Stimulated activated CD8-positive, alpha-beta memory T cell treated with anti-CD3 and anti-CD28 coated beads, Interleukin-15, amount 100 ng/mL, for 1 hour (primary cell): ENCODE measurements around the gene GOLIM4.

ENCODE experiments used
- DNase-seq: peaks from one replicate; pipeline ENCODE4 v3.0.0-alpha.2; 2020; ENCODE audit warnings: low read depth

The GOLIM4 gene

DNA sequence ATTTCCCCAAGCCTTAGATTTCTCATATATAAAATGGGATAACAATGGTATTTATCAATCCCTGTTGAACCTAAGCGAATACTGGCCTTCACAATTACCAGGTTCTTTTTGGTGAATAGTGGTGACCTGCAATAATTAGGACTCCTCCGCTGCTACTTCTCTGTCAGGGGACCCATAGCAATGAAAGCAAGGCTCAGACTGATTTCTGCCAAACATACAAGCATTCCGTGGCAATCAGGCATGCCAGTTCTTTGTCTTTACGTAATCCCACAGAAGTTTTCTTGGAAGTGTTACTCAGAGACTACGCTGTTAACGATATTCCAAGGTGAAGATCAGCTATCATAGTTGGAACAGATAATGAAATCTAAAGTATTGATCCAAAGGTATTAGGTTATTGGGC is 105.7 kb downstream of the GOLIM4 start:
- DNase-seq, result no peak

DNA sequence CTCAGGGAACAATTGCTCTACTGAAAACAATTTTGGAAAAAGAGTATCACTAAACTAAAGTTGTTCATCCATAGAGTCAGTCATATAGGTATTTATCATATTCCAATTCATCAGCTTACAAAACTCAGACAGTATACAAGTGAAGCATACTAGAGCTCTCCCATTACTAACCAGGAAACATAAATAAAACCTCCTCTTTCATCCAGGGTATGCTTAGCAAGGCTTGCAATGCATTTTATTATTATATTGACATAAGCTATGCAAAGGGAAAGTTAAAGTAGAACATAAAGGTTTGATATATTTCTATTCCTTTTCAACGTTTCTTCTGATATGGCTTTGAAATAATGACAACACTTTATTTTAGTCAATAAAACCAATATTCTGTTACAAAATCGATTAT is 106.7 kb downstream of the GOLIM4 start:
- DNase-seq, result no peak

DNA sequence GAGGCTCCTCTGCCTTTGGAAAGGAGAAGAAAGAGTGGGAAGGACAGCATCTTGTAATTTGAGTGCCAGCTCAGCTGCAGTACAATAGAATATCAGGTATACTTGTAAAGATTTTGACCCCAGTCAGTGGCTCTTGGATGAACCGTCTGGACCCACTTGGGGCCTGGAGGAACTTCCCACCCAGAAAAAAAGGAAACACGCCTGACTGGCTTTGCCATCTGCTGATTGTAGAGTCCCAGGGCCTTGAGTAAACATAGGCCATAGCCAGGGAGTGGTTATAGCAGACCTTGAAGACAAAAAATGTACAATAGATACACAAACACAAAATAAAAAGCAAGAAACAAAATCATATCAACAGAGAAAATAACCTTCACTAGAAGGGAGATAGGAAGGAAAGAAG is 112.1 kb downstream of the GOLIM4 start:
- no peak for DNase-seq

DNA sequence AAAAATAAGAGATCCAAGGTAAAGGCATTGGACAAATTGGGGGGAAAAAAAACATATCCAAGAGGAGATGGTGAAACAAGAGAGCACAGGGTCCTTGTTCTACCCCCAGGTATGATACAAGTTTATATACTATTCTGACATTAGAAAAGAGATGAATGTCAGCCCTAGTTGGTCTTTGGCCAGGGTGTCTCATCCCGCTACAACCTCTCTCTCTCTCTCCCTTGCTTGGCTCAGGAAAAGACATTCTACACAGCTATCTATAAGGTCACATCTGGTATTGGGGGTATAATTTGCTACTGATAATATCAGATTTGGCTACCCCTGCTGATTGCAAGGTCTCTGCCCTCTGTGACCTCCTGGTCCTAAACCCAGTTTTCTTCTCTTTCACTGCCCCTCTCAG is 117.2 kb downstream of the GOLIM4 start:
- DNase-seq, result no peak

DNA sequence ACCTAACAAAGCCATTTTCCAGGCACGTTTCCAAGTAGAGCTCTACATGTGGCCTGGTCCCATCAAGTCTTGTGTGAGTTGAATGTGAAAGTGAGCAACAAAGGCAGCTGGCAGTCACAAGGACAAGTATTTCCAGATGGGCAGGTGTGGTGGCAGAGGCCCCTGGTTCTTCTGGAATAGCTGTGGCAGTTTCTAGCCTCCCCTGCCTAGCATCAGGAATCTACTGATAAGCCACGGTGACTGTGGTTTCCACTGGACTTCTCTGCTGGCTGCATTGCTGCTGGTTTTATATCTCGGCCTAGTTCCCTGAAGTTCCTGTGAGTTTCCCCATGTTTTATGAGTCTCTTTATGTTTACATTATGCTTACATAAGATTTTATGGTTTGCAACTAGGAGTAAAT is 117.7 kb downstream of the GOLIM4 start:
- DNase-seq, result no peak

DNA sequence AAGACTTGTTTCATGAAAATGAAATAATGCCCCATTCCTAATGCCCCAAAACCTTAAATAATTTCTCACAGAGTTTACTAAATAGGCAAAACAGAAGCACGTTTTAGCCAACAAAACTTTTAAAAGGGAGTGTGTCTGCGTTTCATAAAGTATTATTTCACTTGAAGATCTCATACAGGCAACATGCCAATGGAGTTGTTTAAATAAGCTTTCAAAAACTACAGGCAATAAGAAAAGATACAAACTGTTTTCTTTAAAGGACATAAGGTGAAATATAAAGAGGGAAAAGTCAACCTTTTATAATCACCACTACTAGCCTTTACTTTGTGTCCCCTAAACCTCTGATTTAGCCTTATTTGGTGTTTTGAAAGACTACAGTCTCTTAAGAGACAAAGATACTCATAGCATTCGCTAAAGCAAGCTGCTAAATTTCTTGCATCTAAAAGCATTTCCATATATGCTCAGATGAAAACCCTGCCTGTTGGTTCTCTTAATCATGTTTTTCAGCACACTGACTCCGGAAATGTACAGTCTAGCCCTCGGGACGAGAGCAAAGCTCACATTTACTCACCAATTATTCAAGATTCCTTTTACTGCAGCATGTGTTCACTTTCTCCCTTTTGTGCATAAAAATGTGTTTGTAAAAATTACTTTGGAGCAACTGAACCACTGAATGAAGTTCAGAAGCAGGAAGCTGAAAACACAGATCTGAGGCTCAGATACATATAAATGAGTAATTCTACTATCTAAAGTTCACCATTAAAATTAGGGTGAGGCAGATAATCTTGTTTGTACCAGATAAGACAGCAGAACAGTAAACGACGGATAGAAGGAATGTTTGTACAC is 119.0 kb downstream of the GOLIM4 start:
- no peak for DNase-seq

DNA sequence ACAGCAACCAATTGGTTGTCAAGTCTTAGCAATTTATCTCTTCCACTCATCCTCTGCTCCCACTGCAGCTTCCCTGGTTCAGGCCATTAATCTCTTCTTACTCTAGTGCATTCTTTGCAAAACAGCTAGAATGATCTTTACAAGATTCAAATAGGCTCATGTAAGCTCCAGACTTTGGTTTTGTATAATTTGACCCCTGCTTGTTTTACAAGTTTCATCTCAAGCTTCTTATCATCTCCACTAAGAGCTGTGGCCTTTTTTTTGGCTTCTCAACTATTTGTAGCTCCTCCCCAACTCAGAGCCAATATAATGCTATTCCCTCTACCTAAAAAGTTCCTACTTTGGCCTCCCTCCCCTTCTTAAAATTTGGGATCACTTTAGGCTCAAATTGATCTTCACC is 121.8 kb downstream of the GOLIM4 start:
- DNase-seq, result no peak

DNA sequence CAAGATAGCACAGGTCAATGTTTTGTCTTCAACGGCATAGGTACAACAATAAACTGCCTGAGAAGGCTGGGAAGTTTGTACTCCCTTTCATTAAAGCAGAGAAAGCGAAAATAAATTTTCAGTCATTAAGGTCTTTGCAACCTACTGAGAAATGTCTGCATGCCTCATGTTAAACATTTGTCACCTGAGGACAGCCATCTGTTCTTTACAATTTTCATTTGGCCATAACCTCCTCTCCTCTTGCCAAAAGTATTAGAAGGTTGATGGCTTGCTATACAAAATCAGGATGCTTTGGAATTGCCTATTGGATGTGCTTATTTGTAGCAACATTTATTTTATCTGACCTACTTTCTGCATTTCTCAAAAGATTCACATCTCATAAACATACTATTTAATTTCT is 122.7 kb downstream of the GOLIM4 start:
- DNase-seq, result no peak

DNA sequence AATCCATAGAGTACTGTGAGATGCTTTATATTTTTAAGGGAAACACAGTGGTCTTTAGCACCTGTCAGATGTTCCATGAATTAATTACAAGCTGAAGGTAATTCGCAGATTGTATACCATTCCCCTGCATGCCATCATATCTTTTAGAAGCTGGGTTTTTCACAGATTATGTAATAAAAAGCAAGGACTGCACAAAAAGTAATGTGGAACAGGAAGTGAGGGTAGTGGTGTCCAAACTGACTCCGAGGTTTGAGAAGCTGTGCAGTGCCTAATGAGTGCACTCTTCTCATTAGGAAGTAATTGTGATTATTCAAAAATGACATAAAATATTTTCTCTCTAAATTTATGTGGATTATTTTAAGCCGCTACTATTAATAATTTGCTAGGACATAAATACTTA is 123.2 kb downstream of the GOLIM4 start:
- no peak for DNase-seq

DNA sequence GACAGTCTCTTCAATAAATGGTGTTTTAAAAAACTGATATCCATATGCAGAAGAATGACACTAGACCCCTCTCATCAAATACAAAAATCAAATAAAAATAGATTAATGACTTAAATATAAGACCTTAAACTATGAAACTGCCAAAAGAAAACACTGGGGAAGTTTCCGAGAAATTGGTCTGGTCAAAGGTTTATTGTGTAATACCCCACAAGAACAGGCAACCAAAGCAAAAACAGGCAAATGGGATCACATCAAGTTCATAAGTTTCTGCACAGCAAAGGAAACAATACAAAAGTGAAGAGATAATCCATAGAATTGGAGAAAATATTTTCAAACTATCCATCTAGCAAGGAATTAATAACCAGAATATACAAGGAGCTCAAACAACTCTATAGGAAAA is 126.2 kb downstream of the GOLIM4 start:
- DNase-seq, result no peak

DNA sequence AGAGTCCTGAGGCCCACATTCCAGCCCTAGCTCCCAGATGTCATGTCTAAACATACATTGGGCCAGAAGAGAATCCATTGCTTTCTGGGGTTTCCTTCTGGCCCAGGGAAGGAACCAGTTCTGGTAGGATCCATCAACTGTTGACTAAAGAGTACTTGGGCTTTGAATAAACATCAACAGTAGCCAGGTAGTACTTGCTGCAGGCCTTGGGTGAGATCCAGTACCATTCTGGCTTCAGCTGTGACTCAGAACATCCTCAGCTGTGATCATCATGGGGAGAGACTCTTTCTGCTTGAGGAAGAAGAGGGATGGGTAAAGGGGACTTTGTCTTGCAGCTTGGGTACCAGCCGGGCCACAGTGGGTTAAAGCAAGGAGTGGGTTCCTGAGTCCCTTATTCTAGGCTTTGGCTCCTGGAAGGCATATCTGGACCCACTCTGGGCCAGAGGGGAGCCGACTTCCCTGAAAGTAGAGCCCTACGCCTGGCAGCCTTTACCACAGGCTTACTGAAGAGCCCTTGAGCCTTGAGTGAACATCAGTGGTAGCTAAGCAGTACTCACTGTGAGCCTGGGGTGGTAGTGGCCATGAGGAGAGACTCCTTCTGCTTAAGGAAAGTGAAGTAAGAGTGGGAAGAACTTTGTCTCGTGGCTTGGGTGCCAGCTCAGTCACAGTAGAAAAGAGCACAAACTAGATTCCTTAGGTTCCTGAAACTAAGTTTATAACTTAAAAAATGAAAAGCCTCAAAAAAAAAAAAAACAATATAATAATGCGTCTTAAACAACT is 128.3 kb downstream of the GOLIM4 start:
- DNase-seq, result no peak
